Stimulated activated CD8-positive, alpha-beta memory T cell treated with anti-CD3 and anti-CD28 coated beads, Interleukin-12 subunit alpha, Interleukin-12 subunit beta, amount 100 ng/mL, for 24 hours (primary cell): ENCODE results near the gene FILIP1L.

Experiments used
- DNase-seq: peaks from one replicate; pipeline ENCODE4 v3.0.0-alpha.2; 2020; ENCODE audit errors: extremely low read depth

FILIP1L gene

GRCh38 chr3:99974989-99975388 lies 139.3 kb downstream of the FILIP1L start:
- no peak for DNase-seq

GRCh38 chr3:99972380-99973104 lies 141.8 kb downstream of the FILIP1L start:
- no peak for DNase-seq

GRCh38 chr3:99971761-99972160 lies 142.5 kb downstream of the FILIP1L start:
- DNase-seq = no peak

- DNase-seq = no peak
These were observed 144.1 kb downstream of the FILIP1L start for GRCh38 chr3:99970198-99970597.

- DNase-seq = no peak
These were observed 145.2 kb downstream of the FILIP1L start for GRCh38 chr3:99969136-99969535.

DNA sequence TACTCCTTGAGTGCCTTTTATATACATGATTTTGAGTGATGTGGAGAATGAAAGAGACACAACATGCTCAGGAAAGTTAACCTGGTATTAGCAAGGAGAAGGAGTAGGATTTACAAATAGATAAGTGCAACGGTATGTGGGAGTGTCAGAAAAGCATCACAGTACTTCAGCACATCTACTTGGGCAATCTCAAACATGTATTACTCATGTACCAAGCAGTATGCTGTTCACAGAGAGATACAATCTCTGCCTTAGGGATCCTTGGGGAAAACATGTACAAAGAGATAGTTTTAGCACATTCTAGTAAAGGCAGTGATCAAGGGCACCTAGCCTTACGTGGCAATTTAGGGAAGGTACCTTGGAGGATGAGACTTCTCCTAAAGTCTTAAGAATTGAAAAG lies 146.5 kb downstream of the FILIP1L start:
- DNase-seq = no peak

GRCh38 chr3:99966662-99967416 lies 147.5 kb downstream of the FILIP1L start:
- DNase-seq = no peak

DNA sequence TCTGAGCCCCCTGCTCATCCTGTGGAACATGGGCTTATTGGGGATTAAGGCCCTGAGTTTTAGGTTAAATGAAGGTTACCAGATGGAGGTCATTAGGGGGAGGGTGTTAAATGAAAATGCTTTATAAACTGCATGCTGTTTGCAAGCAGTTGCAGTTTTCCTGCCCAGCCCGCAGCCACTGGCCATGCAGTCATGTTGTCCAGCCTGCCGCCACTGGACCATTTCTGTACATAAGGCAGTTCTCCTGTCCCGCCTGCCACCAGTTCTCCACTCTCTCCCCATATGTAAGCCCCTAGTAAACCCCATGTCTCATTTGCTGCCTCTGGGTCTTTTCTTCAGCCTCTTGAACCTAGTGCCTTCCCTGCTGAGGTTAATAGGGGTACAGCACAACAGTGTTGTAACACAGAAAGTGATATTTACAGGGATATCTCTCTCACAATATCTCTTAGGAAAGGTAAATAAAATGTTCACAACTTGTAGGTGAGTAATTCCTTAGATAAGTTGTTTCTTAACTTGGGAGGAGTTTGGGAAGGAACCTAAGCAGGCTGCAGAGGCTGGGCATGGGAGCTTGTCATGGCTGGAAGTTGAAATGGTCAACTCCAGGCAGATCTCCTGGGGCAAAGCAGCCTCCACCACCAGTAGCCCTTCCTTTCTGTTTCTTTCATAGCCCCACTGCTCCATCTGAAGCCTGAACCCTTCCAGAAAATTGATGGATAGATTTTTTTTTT lies 148.5 kb downstream of the FILIP1L start:
- DNase-seq = no peak

GRCh38 chr3:99965077-99965476 lies 149.2 kb downstream of the FILIP1L start:
- DNase-seq = no peak

DNA sequence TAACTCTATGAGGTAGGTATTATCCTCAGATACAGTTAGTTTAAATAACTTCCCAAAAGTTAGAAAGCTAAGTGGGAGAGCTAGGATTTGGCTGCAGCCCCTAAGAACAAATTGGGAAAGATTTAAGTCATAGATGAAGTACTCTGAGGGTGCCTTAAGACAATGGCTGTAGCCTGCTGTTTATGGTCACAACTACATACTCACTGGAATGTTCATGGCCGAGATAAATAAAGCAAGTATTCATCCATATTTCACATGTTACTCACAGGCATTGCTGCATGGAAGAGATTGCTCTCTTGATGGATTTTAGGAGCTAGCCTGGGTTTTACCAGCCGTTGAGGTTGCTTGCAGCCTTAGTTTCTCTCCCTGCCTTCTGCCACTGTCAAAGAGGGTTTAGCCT lies 151.6 kb downstream of the FILIP1L start:
- DNase-seq = no peak

DNA sequence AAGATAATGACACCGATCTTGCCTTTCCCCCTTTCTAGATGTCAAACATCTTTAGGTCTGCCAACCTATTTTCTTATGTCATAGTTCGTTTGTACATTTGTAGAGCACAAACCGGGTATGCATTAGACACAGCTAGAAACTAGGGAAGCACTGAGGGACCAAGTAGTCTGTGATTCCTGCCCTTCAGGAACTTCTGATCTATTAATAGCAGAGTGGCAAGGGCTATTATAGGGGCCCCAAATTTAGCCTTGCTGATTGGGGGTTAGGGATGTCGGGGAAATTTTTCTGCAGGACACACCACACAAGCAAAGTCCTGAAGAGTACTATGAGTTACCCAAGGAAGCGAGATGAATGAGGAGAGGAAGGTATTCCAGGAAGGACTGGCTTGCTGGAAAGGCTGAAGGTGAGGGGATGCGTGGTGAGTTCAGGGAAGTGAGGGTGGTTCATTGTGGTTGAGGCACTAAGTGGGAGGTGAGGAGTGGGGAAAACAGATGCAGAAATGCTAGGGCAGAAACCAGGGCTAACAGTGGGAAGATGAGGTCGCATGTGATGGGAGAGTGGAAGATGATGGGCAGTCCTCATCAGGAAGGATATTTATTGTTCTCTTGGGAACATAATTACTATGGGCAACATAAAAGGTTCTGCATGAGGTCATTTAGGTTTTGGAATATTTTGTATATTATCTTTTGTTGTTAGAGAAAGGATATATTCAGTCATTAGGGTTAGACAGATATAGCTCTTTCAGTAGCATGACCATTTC lies 152.4 kb downstream of the FILIP1L start:
- no peak for DNase-seq

DNA sequence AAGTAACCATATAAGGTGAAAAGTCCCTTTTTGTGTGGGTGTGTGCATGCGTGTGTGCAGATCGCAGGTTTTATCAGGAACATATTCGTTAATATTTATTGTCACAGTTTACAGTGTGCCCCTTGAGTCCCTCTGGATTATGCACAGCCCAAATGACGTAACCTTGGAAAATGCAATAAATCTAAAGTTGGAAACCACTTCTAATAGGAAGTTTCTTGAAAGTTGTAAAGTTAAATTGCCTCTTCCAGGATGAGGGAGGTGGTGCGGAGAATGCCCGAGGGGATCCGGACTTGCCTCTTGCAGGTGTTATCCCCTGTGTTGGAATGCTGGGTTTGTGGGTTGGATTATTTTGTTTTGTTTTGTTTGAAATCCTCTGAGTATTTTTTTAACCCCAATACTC lies 153.4 kb downstream of the FILIP1L start:
- no peak for DNase-seq

GRCh38 chr3:99960123-99960878 lies 154.0 kb downstream of the FILIP1L start:
- DNase-seq = no peak

DNA sequence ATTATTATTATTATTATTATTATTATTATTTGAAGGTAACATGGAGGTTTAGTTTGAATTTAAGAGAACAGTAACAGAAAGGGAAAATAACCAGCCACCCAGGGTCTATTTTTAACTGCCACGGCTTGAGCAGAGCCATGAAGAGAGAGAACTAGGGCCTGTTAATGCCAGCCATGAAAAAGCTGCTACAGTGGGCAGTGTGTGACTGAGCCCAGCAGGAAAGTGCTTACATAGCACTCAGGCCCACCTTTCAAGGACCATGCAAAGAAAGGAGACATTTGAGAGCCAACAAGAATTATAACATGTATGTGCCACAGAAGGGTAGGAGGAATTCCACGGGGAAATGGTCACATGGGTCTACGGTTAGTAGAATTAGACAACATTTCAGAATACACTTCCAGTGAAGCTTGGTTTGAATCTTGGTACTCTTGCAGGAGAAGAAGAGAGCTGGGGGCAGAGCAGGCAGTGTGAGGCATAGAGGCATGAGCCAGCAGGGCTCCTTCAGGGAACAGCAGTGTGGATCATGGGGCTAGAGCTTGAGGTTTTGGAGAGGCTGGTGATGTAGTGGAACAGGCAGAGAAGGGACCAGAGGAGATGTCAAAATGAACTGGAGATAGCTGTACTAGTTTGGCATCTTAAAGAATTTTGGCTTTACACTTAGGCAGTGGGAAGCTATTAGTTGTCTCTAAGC lies 155.9 kb downstream of the FILIP1L start:
- no peak for DNase-seq

DNA sequence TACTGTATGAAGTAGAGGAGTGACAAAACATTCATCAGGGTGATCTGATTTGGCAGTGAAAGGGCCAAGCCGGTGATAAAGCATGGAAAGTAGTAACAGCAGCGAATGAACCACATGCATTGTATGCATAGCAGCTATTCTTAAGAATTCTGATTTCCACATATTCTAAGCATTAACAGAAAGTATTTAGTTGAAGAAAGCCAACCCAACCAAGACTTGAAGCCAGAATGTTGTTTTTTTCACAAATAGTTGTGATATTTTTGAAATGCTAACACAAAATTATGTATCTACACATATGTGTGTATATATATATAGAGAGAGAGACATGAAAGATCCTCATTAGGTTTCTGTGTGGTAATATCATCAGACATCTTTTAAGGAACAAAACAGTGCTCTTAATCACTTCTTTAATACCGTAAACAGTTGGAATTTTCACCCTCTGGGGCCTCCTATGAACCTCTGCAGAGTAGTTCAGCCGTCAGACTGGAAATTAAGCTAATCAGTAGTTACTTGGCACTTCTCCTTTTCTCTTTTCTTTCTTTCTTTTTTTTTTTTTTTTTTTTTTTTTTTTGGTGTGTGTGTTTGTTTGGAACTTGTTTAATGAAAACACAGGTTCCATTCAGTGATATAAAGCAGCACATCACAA lies 157.0 kb downstream of the FILIP1L start:
- DNase-seq = no peak

DNA sequence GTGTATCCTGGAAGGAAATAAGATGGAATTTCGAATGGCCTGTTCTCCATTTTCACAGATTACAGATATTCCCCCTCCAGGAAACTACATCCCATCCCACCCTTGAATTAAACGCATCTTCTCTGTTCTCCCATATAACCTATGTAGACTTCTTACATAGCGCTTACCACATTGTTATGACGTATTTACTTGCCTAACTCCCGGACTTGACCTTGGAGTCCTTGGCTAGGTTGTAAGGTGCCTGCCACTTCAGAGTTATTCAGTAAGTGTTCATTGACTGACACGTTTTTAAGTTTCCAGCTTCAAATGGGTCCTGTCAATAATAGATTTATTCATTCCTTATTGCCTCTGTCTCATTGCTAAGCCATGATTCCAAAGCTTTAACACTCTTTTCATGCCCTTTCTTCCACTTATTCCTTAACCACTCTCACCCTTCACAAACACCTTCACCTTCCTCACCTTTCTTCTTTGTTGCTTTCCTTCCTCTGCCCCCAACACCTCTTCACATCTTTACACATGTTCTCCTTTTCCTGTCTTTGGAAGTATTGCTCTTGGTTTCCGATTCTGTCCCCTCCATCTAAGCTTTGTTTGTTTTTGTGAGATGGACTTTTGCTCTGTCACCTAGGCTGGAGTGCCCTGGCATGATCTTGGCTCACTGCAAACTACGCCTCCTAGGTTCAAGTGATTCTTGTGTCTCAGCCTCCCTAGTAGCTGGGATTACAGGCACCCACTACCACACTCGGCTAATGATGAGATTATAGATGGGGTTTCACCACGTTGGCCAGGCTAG lies 158.3 kb downstream of the FILIP1L start:
- DNase-seq = no peak

- no peak for DNase-seq
These were observed 159.2 kb downstream of the FILIP1L start for GRCh38 chr3:99954914-99955644.

DNA sequence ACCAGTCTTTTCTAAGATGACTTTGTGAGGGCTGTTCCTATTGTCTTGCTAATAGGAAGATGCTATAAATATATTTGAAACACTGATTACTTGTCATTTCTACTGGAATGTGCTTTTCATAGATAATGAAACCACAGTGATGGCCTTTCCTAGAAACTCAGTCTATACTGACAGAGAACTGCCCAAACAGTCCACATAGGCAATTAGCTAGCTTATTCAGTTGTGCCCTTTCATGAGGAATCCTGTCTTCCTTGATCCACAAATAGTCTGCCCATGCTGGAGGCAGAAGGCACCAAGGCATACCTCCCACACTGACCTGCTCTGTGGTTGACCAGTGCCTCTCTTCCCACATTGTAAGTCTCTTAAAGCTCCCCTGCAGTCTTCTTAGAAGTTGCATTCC lies 160.7 kb downstream of the FILIP1L start:
- no peak for DNase-seq

DNA sequence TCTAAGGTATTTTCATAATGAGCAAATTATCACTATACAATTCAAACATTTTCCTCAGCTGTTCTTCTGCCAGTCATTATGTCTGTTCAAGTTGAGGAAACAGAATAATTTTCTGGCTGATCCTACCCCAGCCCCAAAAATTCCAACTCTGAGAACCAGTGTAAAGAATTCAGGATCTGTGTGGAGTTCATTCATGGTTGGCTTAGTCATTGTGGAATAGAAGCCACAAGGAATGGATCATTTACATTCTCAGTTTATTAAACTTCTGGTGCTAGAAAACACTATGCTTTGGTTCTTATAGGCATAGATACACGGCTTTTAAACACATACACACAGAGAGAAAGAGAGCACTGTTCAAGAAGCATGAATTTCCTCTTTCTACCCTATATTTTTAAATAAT lies 162.0 kb downstream of the FILIP1L start:
- no peak for DNase-seq
